HEK293 (cell line): Measurements from ENCODE around the gene HDHD5.

Experiments
- CTCF ChIA-PET: fragments of 350-600 bp; formaldehyde crosslinking; extraction: SDS; loops from one replicate; lab custom pipeline; 2021; ENCODE audit warnings: antibody characterized with exemption; lab: Yijun Ruan, JAX
- POLR2A ChIA-PET: fragments of 300-600 bp; formaldehyde crosslinking; extraction: SDS; loops from one replicate; lab custom pipeline; 2020; ENCODE audit warnings: antibody characterized with exemption, inconsistent platforms; lab: Yijun Ruan, JAX
- H3K27ac ChIP-seq: fragments of 200-500 bp; sonication (Bioruptor generic); 2 replicates; pipeline ENCODE4 v1.5.1; 2014; ENCODE audit warnings: low read depth, low read length, control low read depth, inconsistent platforms; ENCODE audit errors: extremely low read depth
- H3K36me3 ChIP-seq, 2 experiments: fragments of 200-500 bp in 1 of 2; sonication (Bioruptor generic) in 1 of 2; 1 replicate in 1 of 2; 2 replicates in 1 of 2; pipeline ENCODE4 v1.5.1; 2014 to 2017; ENCODE audit warnings: inconsistent platforms in 2 of 2, low read length in 2 of 2; ENCODE audit not compliant: control insufficient read depth in 2 of 2, insufficient read depth in 1 of 2
- H3K4me1 ChIP-seq: fragments of 200-500 bp; sonication (Bioruptor generic); 2 replicates; pipeline ENCODE4 v1.5.1; 2014; ENCODE audit warnings: mild to moderate bottlenecking, low read length, inconsistent platforms; ENCODE audit not compliant: control insufficient read depth, insufficient read depth
- H3K4me3 ChIP-seq: 2 replicates; pipeline ENCODE4 v1.5.1; 2011; ENCODE audit warnings: low read depth, mild to moderate bottlenecking, control low read depth, low read length, moderate library complexity
- H3K9me3 ChIP-seq: fragments of 200-500 bp; sonication (Bioruptor generic); 2 replicates; pipeline ENCODE4 v1.5.1; 2014; ENCODE audit warnings: low read depth, low read length, inconsistent platforms; ENCODE audit not compliant: control insufficient read depth, insufficient read depth
- HOXC10 ChIP-seq: sonication (generic); formaldehyde crosslinking; IDR thresholded peaks from 2 replicates; pipeline ENCODE4 v1.8.1; 2023; ENCODE audit warnings: mild to moderate bottlenecking, missing genetic modification reagents
- PRDM2 ChIP-seq: fragments of 450-650 bp; formaldehyde crosslinking; IDR thresholded peaks from 2 replicates; pipeline ENCODE4 v1.5.1; 2016; ENCODE audit warnings: missing biosample characterization, missing genetic modification characterization, borderline replicate concordance
- TSHZ1 ChIP-seq: fragments of 450-650 bp; formaldehyde crosslinking; IDR thresholded peaks from 2 replicates; pipeline ENCODE4 v1.5.1; 2016; ENCODE audit warnings: missing biosample characterization, missing genetic modification characterization, borderline replicate concordance
- ZBTB17 ChIP-seq: fragments of 450-650 bp; formaldehyde crosslinking; IDR thresholded peaks from 2 replicates; pipeline ENCODE4 v1.5.1; 2016; ENCODE audit warnings: missing biosample characterization, missing genetic modification characterization
- ZBTB21 ChIP-seq: fragments of 450-650 bp; formaldehyde crosslinking; IDR thresholded peaks from 2 replicates; pipeline ENCODE4 v1.5.1; 2017; ENCODE audit warnings: missing biosample characterization, missing genetic modification characterization
- ZNF146 ChIP-seq: fragments of 450-650 bp; formaldehyde crosslinking; IDR thresholded peaks from 2 replicates; pipeline ENCODE4 v1.5.1; 2016; ENCODE audit warnings: missing biosample characterization, missing genetic modification characterization
- ZNF18 ChIP-seq: fragments of 450-650 bp; formaldehyde crosslinking; IDR thresholded peaks from 2 replicates; pipeline ENCODE4 v1.5.1; 2016; ENCODE audit warnings: missing biosample characterization, missing genetic modification characterization
- ZNF23 ChIP-seq: fragments of 450-650 bp; formaldehyde crosslinking; IDR thresholded peaks from 2 replicates; pipeline ENCODE4 v1.5.1; 2016; ENCODE audit warnings: missing biosample characterization, missing genetic modification characterization, borderline replicate concordance
- ZNF239 ChIP-seq: fragments of 450-650 bp; formaldehyde crosslinking; IDR thresholded peaks from 2 replicates; pipeline ENCODE4 v1.5.1; 2016; ENCODE audit warnings: missing biosample characterization, missing genetic modification characterization
- ZNF248 ChIP-seq: fragments of 450-650 bp; formaldehyde crosslinking; IDR thresholded peaks from 2 replicates; pipeline ENCODE4 v1.5.1; 2017; ENCODE audit warnings: missing biosample characterization, missing genetic modification characterization
- ZNF280D ChIP-seq: fragments of 450-650 bp; formaldehyde crosslinking; IDR thresholded peaks from 2 replicates; pipeline ENCODE4 v1.5.1; 2016; ENCODE audit warnings: missing biosample characterization, missing genetic modification characterization
- ZNF302 ChIP-seq: fragments of 450-650 bp; formaldehyde crosslinking; IDR thresholded peaks from 2 replicates; pipeline ENCODE4 v1.5.1; 2016; ENCODE audit warnings: missing biosample characterization, missing genetic modification characterization, low read depth
- ZNF311 ChIP-seq: fragments of 450-650 bp; formaldehyde crosslinking; IDR thresholded peaks from 2 replicates; pipeline ENCODE4 v1.5.1; 2017; ENCODE audit warnings: missing biosample characterization, missing genetic modification characterization, borderline replicate concordance
- ZNF560 ChIP-seq: fragments of 450-650 bp; formaldehyde crosslinking; IDR thresholded peaks from 2 replicates; pipeline ENCODE4 v1.5.1; 2017; ENCODE audit warnings: missing biosample characterization, missing genetic modification characterization, borderline replicate concordance
- TF ChIP-seq, protein P1 (sequence below): IDR thresholded peaks from 2 replicates; pipeline ENCODE4 v1.6.1; 2011; ENCODE audit warnings: mild to moderate bottlenecking, low read depth, low read length, borderline replicate concordance
- TF ChIP-seq, protein P2 (sequence below): fragments of 450-650 bp; formaldehyde crosslinking; IDR thresholded peaks from 2 replicates; pipeline ENCODE4 v1.5.1; 2016; ENCODE audit warnings: missing biosample characterization, missing genetic modification characterization, borderline replicate concordance

HDHD5 gene

DNA sequence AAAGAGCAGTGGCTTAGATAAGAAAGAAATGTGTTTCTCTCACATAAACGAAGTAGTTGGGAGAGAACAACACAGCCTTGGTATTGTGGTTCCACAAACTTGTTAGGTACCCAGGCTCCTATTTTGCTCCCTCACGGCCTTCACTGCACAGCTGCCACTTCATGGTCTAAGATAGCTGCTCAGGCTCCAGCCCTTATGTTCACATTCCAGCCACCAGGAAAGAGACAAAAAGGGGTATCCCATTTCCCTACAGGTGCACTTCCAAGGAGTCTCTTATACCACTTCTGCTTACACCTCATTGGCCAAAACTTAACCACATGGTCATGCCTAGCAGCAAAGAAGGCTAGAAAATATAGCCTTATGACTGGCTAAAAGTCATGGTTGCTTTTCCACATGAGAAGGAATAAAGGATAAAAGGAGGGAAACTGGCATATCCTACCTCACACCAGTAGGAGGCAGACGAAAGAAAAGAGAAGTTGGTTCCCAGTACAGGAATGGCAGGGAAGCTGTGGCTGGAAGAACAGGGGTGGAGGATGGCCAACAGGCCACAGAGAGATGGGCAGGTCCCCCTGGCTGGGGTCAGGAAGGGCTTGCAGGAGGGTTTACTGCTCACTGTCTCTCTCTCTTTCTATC is 5.4 kb upstream of the HDHD5 start (continued):
- TF ChIP-seq, protein P1, sequence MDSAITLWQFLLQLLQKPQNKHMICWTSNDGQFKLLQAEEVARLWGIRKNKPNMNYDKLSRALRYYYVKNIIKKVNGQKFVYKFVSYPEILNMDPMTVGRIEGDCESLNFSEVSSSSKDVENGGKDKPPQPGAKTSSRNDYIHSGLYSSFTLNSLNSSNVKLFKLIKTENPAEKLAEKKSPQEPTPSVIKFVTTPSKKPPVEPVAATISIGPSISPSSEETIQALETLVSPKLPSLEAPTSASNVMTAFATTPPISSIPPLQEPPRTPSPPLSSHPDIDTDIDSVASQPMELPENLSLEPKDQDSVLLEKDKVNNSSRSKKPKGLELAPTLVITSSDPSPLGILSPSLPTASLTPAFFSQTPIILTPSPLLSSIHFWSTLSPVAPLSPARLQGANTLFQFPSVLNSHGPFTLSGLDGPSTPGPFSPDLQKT, result no peak
- no peak for TF ChIP-seq ZNF23 (tag by site-specific recombination)
- TF ChIP-seq, protein P2, sequence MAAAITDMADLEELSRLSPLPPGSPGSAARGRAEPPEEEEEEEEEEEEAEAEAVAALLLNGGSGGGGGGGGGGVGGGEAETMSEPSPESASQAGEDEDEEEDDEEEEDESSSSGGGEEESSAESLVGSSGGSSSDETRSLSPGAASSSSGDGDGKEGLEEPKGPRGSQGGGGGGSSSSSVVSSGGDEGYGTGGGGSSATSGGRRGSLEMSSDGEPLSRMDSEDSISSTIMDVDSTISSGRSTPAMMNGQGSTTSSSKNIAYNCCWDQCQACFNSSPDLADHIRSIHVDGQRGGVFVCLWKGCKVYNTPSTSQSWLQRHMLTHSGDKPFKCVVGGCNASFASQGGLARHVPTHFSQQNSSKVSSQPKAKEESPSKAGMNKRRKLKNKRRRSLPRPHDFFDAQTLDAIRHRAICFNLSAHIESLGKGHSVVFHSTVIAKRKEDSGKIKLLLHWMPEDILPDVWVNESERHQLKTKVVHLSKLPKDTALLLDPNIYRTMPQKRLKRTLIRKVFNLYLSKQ (tag by site-specific recombination), result no peak
- TF ChIP-seq ZNF311, result no peak
- no peak for TF ChIP-seq ZNF18 (tag by site-specific recombination)

DNA sequence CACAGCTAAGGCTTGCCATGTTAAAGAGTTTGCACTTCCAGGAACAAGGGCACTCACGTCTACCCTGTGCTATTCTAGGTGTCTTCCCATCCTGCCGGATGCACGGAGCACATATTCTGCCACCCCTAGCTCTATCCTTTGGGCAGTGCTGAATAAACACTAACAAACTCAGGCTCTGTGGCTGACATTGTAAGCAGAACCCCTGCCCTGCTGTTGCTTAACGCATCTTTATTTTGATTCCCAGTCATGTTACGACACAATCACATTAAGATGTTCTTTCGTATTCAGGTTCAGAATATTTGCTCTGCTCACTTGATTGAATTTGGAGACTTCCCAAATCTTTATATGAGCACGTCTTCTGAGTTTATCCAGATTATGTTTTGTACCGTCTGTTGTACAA is 3.7 kb upstream of the HDHD5 start:
- ChIA-PET POLR2A (interaction anchor here (0.6 kb wide), 1 partner anchor 27 kb away, joined by 3 read pairs; no protein-coding TSS in a partner anchor), CTCF (interaction anchor here (0.5 to 8.9 kb wide), 3 partner anchors 9 to 375 kb away, joined by 3 to 87 read pairs (median 5); no protein-coding TSS in a partner anchor)
- Histone ChIP-seq H3K36me3 (no peaks in the 10 kb centered on the region; a peak in 1 of 3 replicates), H3K9me3 (no peaks in the 10 kb centered on the region), H3K4me3 (no peak overlapping the region), H3K4me1 (no peaks in the 10 kb centered on the region), H3K27ac (no peak overlapping the region)
- TF ChIP-seq ZNF146 (no peak), ZBTB21 (no peak), ZNF560 (tag by site-specific recombination) (no peak), TSHZ1 (no peak), ZNF302 (tag by site-specific recombination) (no peak), ZNF239 (tag by site-specific recombination) (no peak), ZNF280D (no peak), ZNF18 (tag by site-specific recombination) (no peak), ZNF248 (tag by site-specific recombination) (no peak), PRDM2 (tag by site-specific recombination) (no peak), ZBTB17 (tag by site-specific recombination) (no peak), HOXC10 (CRISPR knock-in tag) (no peak)
